RWPE1 (cell line): ENCODE data around the gene STK4.

ENCODE experiments used
- CTCF ChIA-PET: fragments of 350-600 bp; sonication (Branson Sonifier 250); formaldehyde crosslinking; extraction: SDS; loops from one replicate; lab custom pipeline; 2021; lab: Yijun Ruan, JAX
- POLR2A ChIA-PET: fragments of 400-600 bp; formaldehyde crosslinking; extraction: SDS; loops from one replicate; lab custom pipeline; 2020; ENCODE audit warnings: antibody characterized with exemption; ENCODE audit not compliant: low non-redundant PET; lab: Yijun Ruan, JAX
- DNase-seq: peaks from one replicate; pipeline ENCODE4 v3.0.0; 2012; ENCODE audit warnings: low spot score
- H3K27ac ChIP-seq: fragments of 450-650 bp; 2 replicates; pipeline ENCODE4 v1.5.1; 2017
- CTCF ChIP-seq: fragments of 450-650 bp; conservative IDR thresholded peaks from 2 replicates; pipeline ENCODE4 v1.5.1; 2017; ENCODE audit warnings: low read depth, mild to moderate bottlenecking

The STK4 gene

GRCh38 chr20:45080867-45081624 is 114.7 kb downstream of the STK4 start:
- no peak for DNase-seq
- no peak overlapping the region for H3K27ac ChIP-seq
- POLR2A ChIA-PET = no interaction called here
- CTCF ChIA-PET = interaction anchor here (0.6 kb wide), 1 partner anchor 132 kb away, joined by 4 read pairs; no protein-coding TSS in a partner anchor
- no peak for TF ChIP-seq CTCF

- no peak overlapping the region for H3K27ac ChIP-seq
- TF ChIP-seq CTCF = no peak
- POLR2A ChIA-PET = no interaction called here
- CTCF ChIA-PET = interaction anchor here (0.6 to 1.4 kb wide), 4 partner anchors 13 to 209 kb away, joined by 3 to 9 read pairs (median 6); no protein-coding TSS in a partner anchor
- DNase-seq = no peak
These were observed 116.2 kb downstream of the STK4 start for GRCh38 chr20:45082468-45082867.

- TF ChIP-seq CTCF = no peak
- ChIA-PET CTCF (interaction anchor here (0.9 to 1.5 kb wide), 5 partner anchors 13 to 211 kb away, joined by 3 to 9 read pairs (median 3); no protein-coding TSS in a partner anchor), POLR2A (no interaction called here)
- DNase-seq = no peak
- no peak overlapping the region for H3K27ac ChIP-seq
These were observed 116.8 kb downstream of the STK4 start for GRCh38 chr20:45083127-45083526.

- no peak overlapping the region for H3K27ac ChIP-seq
- no peak for TF ChIP-seq CTCF
- ChIA-PET CTCF (no interaction called here), POLR2A (no interaction called here)
- DNase-seq = no peak
These were observed 119.0 kb downstream of the STK4 start for GRCh38 chr20:45085289-45085688.

- POLR2A ChIA-PET = no interaction called here
These were observed 119.6 kb downstream of the STK4 start for GRCh38 chr20:45085867-45086266.

More at GRCh38 chr20:45085867-45086266, 119.6 kb downstream of the STK4 start:
- H3K27ac ChIP-seq = no peak overlapping the region
- DNase-seq = no peak
- CTCF ChIA-PET = interaction anchor here (0.5 to 2.1 kb wide), 4 partner anchors 10 to 535 kb away, joined by 3 to 12 read pairs (median 8); no protein-coding TSS in a partner anchor
- TF ChIP-seq CTCF = no peak
